Smooth muscle cell of trachea (primary cell): ENCODE results near the gene OR1A1. TPM values are rescaled to one million over a fixed set of nuclear protein-coding genes. Genes with fewer than 3 reads are reported as not detected.

Experiments
- total RNA-seq: library from RNA; depleted of rRNA; stranded (reverse); fragments of >200 nt; gene quantifications from 2 replicates; pipeline ENCODE4 v1.2.1, GENCODE V29; 2014

Gene OR1A1
- not detected in 2 replicates for total RNA-seq

GRCh38 chr17:3207367-3207766 lies at the start of gene OR1A1:
TSS of gene OR1A1 (plus strand) at chr17:3207667. CDS start at chr17:3215621, 7,954 bp downstream.

GRCh38 chr17:3197219-3197618 lies 10.2 kb upstream of the OR1A1 start, which contains the start of gene OR1A2:
TSS of gene OR1A2 (plus strand) at chr17:3197519. CDS start at chr17:3197519, 0 bp downstream.

Other genes with a start within 250 kb of the OR1A1 start
- not detected in 2 replicates for gene OR1D5, start 144.1 kb upstream of the OR1A1 start, total RNA-seq
- gene OR1D2, start 103.2 kb upstream of the OR1A1 start, total RNA-seq, result not detected in 2 replicates
- not detected in 2 replicates for gene OR1G1, start 80.1 kb upstream of the OR1A1 start, total RNA-seq
- not detected in 2 replicates for gene OR1A2, start 10.1 kb upstream of the OR1A1 start, total RNA-seq
- gene OR3A1, start 90.7 kb downstream of the OR1A1 start, total RNA-seq, result 0.17 TPM in 1 of 2 replicates, not detected in the other
- 0.50 TPM in 1 of 2 replicates, not detected in the other for gene OR3A2, start 178.6 kb downstream of the OR1A1 start, total RNA-seq
- gene OR1E1, start 190.7 kb downstream of the OR1A1 start, total RNA-seq, result 0.17 TPM in 1 of 2 replicates, not detected in the other
- gene OR3A3, start 203.7 kb downstream of the OR1A1 start, total RNA-seq, result not detected in 2 replicates
- gene OR1E2, start 226.2 kb downstream of the OR1A1 start, total RNA-seq, result not detected in 2 replicates